Liver (tissue), 9 donors: ENCODE data around the gene CD82. TPM values are rescaled to one million over a fixed set of nuclear protein-coding genes. Genes with fewer than 3 reads are reported as not detected.

Experiments
- DNase-seq: peaks from one replicate; pipeline ENCODE4 v3.0.0-alpha.2; 2017; ENCODE audit warnings: low spot score
- H3K27ac ChIP-seq, 2 donors: one replicate each; pipeline ENCODE4 v1.7.0; 2013; ENCODE audit warnings: inconsistent platforms in 2 of 2, low read length in 2 of 2, control low read depth in 1 of 2, low read depth in 1 of 2, mild to moderate bottlenecking in 1 of 2
- H3K27me3 ChIP-seq, 4 donors: one replicate each; pipeline versions ENCODE4 v1.6.1 to v1.7.0; 2013; ENCODE audit warnings: low read length in 3 of 4, inconsistent platforms in 1 of 4, mild to moderate bottlenecking in 1 of 4, moderate library complexity in 1 of 4; ENCODE audit not compliant: control insufficient read depth in 4 of 4, insufficient read depth in 4 of 4
- H3K36me3 ChIP-seq, 4 donors: one replicate each; pipeline versions ENCODE4 v1.6.1 to v1.7.0; 2013; ENCODE audit warnings: low read length in 3 of 4, mild to moderate bottlenecking in 3 of 4, low read depth in 1 of 4, moderate library complexity in 1 of 4; ENCODE audit not compliant: control insufficient read depth in 4 of 4, insufficient read depth in 3 of 4
- H3K4me1 ChIP-seq, 4 donors: one replicate each; pipeline versions ENCODE4 v1.6.1 to v1.7.0; 2013; ENCODE audit warnings: low read length in 3 of 4, mild to moderate bottlenecking in 3 of 4, moderate library complexity in 1 of 4; ENCODE audit not compliant: control insufficient read depth in 4 of 4, insufficient read depth in 4 of 4
- H3K4me3 ChIP-seq, 3 donors: one replicate each; pipeline versions ENCODE4 v1.6.1 to v1.7.0; 2013; ENCODE audit warnings: low read length in 3 of 3, control low read depth in 1 of 3, low read depth in 1 of 3, mild to moderate bottlenecking in 1 of 3
- H3K9ac ChIP-seq, 2 donors: one replicate each; pipeline ENCODE4 v1.7.0; 2013; ENCODE audit warnings: low read length in 2 of 2, mild to moderate bottlenecking in 2 of 2, moderate library complexity in 2 of 2, control low read depth in 1 of 2, low read depth in 1 of 2
- H3K9me3 ChIP-seq, 4 donors: one replicate each; pipeline versions ENCODE4 v1.6.1 to v1.7.0; 2013; ENCODE audit warnings: low read length in 3 of 4; ENCODE audit not compliant: control insufficient read depth in 4 of 4
- CTCF ChIP-seq: fragments of 150-350 bp; IDR thresholded peaks from 2 replicates; pipeline ENCODE4 v1.5.1; 2017; ENCODE audit warnings: improper control_type of control experiment, low read depth, low read length; ENCODE audit not compliant: missing input control
- EGR1 ChIP-seq, 2 donors: IDR thresholded peaks; 2 replicates each; pipeline ENCODE4 v1.6.1; 2016 to 2018; ENCODE audit warnings: antibody characterized with exemption in 2 of 2, low read depth in 2 of 2
- FOXA1 ChIP-seq: IDR thresholded peaks from 2 replicates; pipeline ENCODE4 v1.6.1; 2016; ENCODE audit warnings: antibody characterized with exemption
- FOXA2 ChIP-seq: IDR thresholded peaks from 2 replicates; pipeline ENCODE4 v1.6.1; 2016; ENCODE audit warnings: antibody characterized with exemption
- GABPA ChIP-seq, 2 donors: IDR thresholded peaks in 1 of 2; conservative IDR thresholded peaks in 1 of 2; 2 replicates each; pipeline ENCODE4 v1.6.1; 2016; ENCODE audit warnings: antibody characterized with exemption in 2 of 2, mild to moderate bottlenecking in 1 of 2, moderate library complexity in 1 of 2
- HNF4A ChIP-seq, 2 donors: conservative IDR thresholded peaks; 2 replicates each; pipeline ENCODE4 v1.6.1; 2016; ENCODE audit warnings: antibody characterized with exemption in 2 of 2, mild to moderate bottlenecking in 2 of 2
- JUND ChIP-seq, 2 donors: IDR thresholded peaks; 2 replicates each; pipeline ENCODE4 v1.6.1; 2016; ENCODE audit warnings: antibody characterized with exemption in 2 of 2
- MAX ChIP-seq: IDR thresholded peaks from 2 replicates; pipeline ENCODE4 v1.6.1; 2016; ENCODE audit warnings: antibody characterized with exemption
- NR2F2 ChIP-seq: IDR thresholded peaks from 2 replicates; pipeline ENCODE4 v1.6.1; 2016; ENCODE audit warnings: antibody characterized with exemption
- RAD21 ChIP-seq, 2 donors: IDR thresholded peaks; 2 replicates each; pipeline ENCODE4 v1.6.1; 2016; ENCODE audit warnings: antibody characterized with exemption in 2 of 2, mild to moderate bottlenecking in 2 of 2
- RXRA ChIP-seq, 2 donors: IDR thresholded peaks; 2 replicates each; pipeline ENCODE4 v1.6.1; 2017 to 2018; ENCODE audit warnings: antibody characterized with exemption in 2 of 2, mild to moderate bottlenecking in 1 of 2
- SP1 ChIP-seq: IDR thresholded peaks from 2 replicates; pipeline ENCODE4 v1.6.1; 2018; ENCODE audit warnings: antibody characterized with exemption, mild to moderate bottlenecking
- TAF1 ChIP-seq: conservative IDR thresholded peaks from 2 replicates; pipeline ENCODE4 v1.6.1; 2016; ENCODE audit warnings: antibody characterized with exemption, mild to moderate bottlenecking
- YY1 ChIP-seq: IDR thresholded peaks from 2 replicates; pipeline ENCODE4 v1.6.1; 2016; ENCODE audit warnings: antibody characterized with exemption, mild to moderate bottlenecking
- ZBTB33 ChIP-seq: IDR thresholded peaks from 2 replicates; pipeline ENCODE4 v1.6.1; 2016; ENCODE audit warnings: antibody characterized with exemption
- WGBS: extraction: QIAGEN DNeasy Blood & Tissue Kit; methylation state at CpG from one replicate; pipeline ENCODE4 v1.1.7; 2013; 5-methylcytosine and 5-hydroxymethylcytosine counted together
- polyA plus RNA-seq, 2 donors: library from polyadenylated mRNA; stranded (reverse) in 1 of 2; unstranded in 1 of 2; fragments of 200-250 nt in 1 of 2; fragments of >200 nt in 1 of 2; fragmentation: Nextera tagmentation in 1 of 2; extraction: Ambion mirVana in 1 of 2; gene quantifications; one replicate each; pipeline versions ENCODE4 v1.2.1 to v1.2.3, GENCODE V29; 2013 to 2015
- total RNA-seq, 2 donors: library from RNA; depleted of rRNA; stranded (reverse); fragments of >200 nt; gene quantifications; one replicate each; pipeline ENCODE4 v1.2.3, GENCODE V29; 2014
- donor health status: healthy.
- donor health status: healthy.
- donor health status: healthy.
- donor health status: healthy.
- donor health status: healthy.

CD82 gene
- total and polyA plus RNA-seq, 4 donors: 27.4 to 82.6 (median 47.8) TPM

GRCh38 chr11:44593251-44593650, 27.8 kb downstream of the CD82 start:
- Histone ChIP-seq H3K9me3 (no peaks in the 10 kb centered on the region), H3K27ac (no peak overlapping the region), H3K36me3 (no peaks in the 10 kb centered on the region), H3K4me1 (peaks cover 12 to 23% (median 20%) of the 10 kb centered on the region in 4 donors), H3K27me3 (no peaks in the 10 kb centered on the region), H3K9ac (no peak overlapping the region), H3K4me3 (no peak overlapping the region)
- 80% methylated on average over 8 of the region's 8 CpGs for WGBS
- TF ChIP-seq YY1 (no peak), TAF1 (no peak), NR2F2 (no peak), CTCF (no peak), HNF4A (conservative IDR thresholded peaks at IDR 0.05) (no peak), EGR1 (IDR thresholded peaks at IDR 0.05; ENCODE audit: low read depth in 2 of 2) (no peak), FOXA1 (no peak), SP1 (no peak), GABPA (IDR thresholded peaks at IDR 0.05 in 1 of 2, conservative IDR thresholded peaks at IDR 0.05 in 1 of 2) (no peak)
- no peak for DNase-seq

- WGBS: 81% methylated on average over 6 of the region's 6 CpGs
- Histone ChIP-seq H3K27me3 (no peaks in the 10 kb centered on the region), H3K4me1 (peaks cover 12 to 23% (median 20%) of the 10 kb centered on the region in 4 donors), H3K27ac (no peak overlapping the region), H3K9me3 (no peaks in the 10 kb centered on the region), H3K36me3 (no peaks in the 10 kb centered on the region), H3K9ac (no peak overlapping the region), H3K4me3 (no peak overlapping the region)
- TF ChIP-seq YY1: no peak
- no peak for TF ChIP-seq EGR1 (IDR thresholded peaks at IDR 0.05; ENCODE audit: low read depth in 2 of 2)
- TF ChIP-seq GABPA (IDR thresholded peaks at IDR 0.05 in 1 of 2, conservative IDR thresholded peaks at IDR 0.05 in 1 of 2): no peak
- no peak for TF ChIP-seq HNF4A (conservative IDR thresholded peaks at IDR 0.05)
- no peak for TF ChIP-seq FOXA2
- TF ChIP-seq RAD21 (IDR thresholded peaks at IDR 0.05): no peak
- TF ChIP-seq NR2F2: no peak
- TF ChIP-seq RXRA (IDR thresholded peaks at IDR 0.05): no peak
- TF ChIP-seq MAX: no peak
- no peak for TF ChIP-seq ZBTB33
- TF ChIP-seq TAF1: no peak
- TF ChIP-seq SP1: no peak
- TF ChIP-seq CTCF: no peak
- no peak for TF ChIP-seq JUND (IDR thresholded peaks at IDR 0.05)
- DNase-seq: no peak
Observed at GRCh38 chr11:44595006-44595405, 29.5 kb downstream of the CD82 start.
